NT2/D1 (cell line): ENCODE measurements around the gene PTPRN2.
"Not testable (repeated sequence)": the region's sequence is repeated elsewhere in the genome, so short reads cannot be mapped to it uniquely, and the experiment has no call there.

ENCODE experiments used
- SUZ12 ChIP-seq: IDR thresholded peaks from 2 replicates; pipeline ENCODE4 v1.6.1; 2011; ENCODE audit not compliant: insufficient read length, insufficient read depth; ENCODE audit errors: extremely low read depth
- YY1 ChIP-seq: IDR thresholded peaks from 2 replicates; pipeline ENCODE4 v1.6.1; 2011; ENCODE audit not compliant: insufficient read length, insufficient read depth
- ZNF274 ChIP-seq: IDR thresholded peaks from 2 replicates; pipeline ENCODE4 v1.6.1; 2011; ENCODE audit warnings: mild to moderate bottlenecking, low read depth, low read length

- not testable (repeated sequence) for TF ChIP-seq YY1, SUZ12, ZNF274
These were observed 211.3 kb downstream of the PTPRN2 start for GRCh38 chr7:158376146-158376838.
